ENCODE measurements around the gene EHBP1.

EHBP1 gene

DNA sequence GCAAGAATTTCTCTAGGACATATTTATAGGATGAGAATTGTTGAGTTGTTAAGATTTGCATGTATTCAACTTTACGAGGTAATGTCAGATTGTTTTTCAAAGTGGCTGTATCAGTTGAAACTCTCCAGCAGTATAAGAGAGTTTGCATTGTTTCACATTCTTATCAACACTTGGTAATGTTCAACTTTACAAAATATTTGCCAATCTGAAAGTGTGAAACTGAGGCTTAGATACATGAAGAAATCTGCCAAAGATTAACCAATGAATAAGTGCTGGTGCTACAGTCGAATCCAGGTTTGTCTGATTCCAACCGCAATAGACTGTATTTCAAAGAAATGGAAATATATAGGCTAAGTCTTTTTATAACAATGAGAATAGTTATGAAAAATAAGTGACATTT is 117.0 kb downstream of the EHBP1 start:
- no peak for DNase-seq (ENCODE audit: low read depth)

DNA sequence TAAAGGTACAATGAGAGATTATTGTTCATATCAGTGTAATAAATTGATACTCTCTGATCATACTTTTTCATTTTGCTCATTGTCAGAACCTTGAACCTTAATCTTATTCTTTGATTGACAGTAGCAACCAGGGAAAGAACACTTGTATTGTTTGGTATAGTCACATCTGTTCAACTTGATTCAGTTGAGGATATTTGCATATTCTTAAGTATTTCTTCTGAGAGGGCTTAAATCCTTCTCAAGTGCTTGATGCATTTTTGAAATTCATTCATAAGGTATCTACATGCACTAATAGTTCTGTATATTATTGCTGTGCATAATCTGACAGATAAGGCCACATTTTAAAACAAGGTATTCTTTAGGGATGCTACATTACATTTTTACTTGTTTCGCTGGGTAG is 118.9 kb downstream of the EHBP1 start:
- no peak for DNase-seq (ENCODE audit: low read depth)

DNA sequence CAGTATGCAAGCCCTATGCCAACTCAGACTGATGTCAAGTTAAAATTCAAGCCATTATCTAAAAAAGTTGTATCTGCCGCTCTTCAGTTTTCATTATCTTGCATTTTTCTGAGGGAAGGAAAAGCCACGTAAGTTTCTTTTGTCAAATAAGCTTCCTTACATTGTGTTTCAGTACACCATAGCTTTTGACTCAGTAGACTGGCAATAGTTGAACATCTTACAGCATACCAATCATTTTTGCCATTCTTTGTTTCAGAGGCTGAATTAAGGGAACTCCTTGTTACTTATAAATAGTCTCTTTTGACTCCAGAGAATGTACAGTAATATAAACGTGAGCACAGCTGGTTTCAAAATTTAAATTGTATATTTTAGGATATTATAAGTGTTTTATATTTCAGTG is 120.6 kb downstream of the EHBP1 start:
- DNase-seq (ENCODE audit: low read depth), result no peak

DNA sequence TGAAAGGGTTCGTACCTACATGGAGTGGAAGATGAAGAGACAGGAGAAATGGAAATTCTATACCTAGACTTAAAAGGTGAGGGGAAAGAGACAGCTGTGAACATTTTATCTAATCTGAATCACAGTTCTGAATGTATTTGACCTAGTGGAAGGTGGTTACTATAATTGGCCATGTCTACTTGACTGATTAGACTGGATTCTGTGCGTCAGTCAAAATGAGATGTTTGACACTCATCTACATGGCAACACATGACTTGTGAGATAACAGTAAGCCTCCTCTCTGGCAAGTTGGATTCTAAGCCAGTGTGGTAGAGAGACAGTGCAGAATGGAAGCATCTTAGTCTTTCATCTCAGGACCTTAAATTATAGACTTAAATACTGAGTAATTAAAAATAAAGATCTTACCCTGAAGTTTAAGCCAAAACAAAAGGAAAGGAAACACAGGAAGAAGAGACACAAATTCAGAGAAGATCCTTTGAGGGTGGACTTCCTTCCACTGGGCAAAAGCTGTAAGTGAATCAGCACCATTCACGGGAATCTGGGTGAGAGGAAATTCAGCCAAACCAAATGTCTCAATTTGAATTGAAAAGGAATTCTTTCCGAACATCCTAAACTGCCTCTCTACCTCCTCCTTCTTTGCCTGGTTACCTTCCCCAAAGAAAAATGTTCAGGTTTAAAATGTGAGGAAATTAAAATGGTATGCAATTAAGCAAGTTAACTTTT is 121.6 kb downstream of the EHBP1 start:
- DNase-seq (ENCODE audit: low read depth), result no peak

DNA sequence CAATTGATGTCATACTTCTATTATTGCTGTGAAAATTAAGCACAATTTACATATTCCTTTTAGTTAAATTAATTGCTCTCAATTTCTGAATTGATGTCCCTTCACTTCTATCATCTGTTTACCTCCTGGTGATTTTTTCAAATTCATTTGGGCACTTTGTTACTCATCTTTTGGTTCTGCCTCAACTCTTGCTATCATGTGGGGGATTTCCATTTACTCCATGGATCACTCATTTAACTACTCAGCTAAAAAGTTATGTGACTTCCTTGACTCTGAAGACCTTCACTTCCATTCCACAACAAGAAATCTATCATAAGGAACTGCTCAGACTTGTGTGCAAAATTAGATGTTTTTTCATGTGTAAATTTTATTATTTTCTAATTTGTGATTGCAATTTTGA is 126.2 kb downstream of the EHBP1 start:
- no peak for DNase-seq (ENCODE audit: low read depth)

DNA sequence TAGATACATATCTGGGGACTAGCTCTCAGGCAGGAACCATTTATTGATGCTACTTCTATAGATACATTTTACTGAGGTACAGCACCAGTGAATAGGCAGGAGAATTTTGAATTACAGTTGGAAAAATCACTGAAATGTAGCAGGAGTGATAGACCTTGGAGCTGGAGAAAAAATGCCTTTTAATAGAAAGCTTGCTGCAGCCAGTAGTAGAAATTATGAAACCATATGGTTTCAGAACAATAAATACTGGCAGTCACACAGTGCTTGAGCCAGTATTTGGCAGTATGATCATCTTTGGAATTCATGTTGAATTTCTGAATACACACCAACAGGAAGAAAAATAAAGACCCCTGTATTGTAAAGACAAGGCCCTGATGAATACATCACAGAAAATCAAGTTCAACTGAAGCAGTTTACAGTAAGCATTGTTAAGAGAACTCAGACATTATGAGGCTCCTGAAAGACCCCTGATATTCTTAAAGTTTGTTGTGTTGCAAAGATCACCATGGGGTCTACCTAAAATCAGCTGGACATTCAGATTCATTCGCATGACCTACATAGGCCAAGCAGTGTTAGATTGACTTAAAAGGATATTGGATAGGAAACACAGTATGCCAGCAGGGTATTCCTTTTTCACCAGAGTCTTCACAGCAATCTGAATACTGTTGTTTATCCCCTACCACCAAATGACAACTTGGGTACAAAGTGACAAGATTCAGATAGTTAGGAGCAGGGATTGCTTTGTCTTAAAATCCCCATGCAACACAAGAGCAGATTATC is 139.0 kb downstream of the EHBP1 start:
- no peak for DNase-seq (ENCODE audit: low read depth)

DNA sequence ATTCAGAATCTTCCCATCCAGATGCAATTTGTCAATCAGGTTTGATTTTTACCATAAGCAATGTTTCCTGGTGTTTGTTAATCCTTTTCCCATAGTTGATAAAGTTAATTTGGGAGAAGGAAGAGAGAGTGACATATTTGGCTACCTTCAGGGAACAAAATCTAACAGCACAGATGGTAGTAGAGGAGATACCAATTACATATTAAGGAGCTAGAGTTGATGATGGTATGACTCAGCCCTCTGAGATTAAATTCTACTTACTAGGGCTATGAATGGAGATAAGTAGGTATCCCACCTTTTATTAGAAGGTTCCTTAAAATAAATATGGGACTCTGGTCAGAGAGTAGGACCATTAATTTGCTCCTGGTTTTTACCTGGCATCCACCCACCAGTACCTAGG is 139.7 kb downstream of the EHBP1 start:
- DNase-seq (ENCODE audit: low read depth), result no peak

DNA sequence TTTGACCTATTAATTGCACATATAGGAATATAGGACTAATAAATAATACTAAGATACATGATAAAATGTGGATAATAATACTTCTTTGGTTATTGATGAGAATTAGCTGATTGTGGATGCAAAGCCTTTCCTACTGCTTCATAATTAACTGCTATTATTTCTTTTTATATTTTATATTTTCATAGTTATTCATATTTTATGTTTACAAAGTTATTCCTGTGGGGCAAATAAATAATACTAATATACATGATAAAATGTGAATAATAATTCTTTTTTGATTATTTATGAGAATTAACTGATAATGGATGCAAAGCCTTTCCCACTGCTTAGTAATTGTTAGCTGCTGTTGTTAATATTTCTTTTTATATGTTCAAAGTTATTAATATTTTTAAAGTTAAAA is 146.7 kb downstream of the EHBP1 start:
- no peak for DNase-seq (ENCODE audit: low read depth)

DNA sequence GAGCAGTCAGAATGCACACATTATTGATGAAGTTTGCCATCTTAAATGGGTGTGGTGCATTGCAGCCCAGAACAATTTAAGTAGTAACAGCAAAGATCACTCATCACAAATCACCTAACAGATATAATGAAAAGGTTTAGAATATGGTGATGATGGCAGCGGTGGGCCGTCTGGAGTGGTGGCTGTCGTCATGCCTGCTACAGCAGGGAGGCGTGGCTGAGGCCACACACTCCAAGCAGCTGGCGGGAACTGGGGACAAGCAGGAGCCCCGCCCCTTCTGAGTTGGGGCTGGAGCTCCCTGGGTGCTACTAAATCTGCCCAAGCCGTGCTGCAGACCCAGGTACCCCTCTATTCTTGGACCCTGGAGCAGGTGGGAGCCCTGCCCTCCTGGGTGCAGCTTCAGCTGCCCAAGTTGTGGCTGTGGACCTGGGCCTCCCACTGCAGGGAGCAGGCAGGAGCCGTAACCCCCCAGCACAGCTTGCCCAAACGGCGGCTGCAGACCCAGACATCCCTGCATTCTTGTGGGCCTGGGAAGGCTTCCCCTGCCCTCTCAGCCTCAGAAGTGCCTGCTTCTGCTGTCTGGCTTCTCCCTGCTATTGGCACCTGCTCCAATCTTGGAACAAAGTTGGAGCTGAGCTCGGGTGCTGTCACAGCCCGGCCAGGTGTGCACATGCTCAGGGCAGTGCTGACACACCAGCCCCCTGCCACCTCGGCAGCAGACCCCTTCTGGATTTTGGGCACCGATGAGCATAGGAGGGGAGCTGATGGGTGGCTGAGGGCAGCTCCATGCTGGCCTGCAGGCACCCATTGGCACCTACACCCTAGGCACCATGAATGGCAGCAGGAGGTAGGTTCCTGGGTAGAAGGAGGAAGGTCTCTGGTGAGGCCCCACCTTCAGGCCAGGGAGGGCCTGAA is 149.3 kb downstream of the EHBP1 start:
- DNase-seq (ENCODE audit: low read depth), result no peak

DNA sequence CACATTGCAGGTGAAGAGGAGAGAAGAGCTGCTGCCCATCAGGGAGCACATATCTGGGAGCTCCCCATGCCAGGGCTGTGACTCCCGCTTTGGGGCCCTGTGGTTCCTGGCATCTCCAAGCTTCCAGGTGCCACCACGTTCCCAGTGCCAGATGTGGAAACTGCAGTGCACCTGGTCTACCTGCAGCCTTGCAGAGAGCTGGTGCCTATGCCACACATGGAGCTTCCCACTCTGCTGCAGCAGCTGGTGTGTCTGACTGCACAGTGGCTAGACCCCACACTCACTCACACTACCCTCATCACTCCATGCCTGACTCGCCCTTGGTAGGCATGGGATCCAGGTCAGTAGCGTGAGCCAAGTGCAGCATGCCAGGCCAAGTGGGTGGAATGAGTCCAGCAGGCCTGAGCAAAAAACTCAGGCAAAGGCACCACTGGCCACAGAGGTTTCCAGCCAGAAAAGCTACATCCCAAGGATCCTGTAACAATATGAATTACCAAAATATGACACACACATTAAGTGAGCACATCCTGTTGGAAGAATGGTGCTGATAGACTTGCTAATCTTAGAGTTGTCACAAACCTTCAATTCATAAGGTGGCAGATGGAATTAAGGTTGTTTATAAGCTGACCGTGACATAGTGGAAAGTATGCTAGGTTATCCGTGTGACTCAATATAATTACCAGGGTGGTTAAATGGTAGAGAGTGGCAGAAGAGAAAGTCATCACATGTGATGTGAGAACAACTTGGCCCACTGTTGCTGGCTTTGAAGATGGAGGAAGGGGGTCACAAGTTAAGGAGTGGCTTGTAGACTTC is 150.9 kb downstream of the EHBP1 start:
- no peak for DNase-seq (ENCODE audit: low read depth)

DNA sequence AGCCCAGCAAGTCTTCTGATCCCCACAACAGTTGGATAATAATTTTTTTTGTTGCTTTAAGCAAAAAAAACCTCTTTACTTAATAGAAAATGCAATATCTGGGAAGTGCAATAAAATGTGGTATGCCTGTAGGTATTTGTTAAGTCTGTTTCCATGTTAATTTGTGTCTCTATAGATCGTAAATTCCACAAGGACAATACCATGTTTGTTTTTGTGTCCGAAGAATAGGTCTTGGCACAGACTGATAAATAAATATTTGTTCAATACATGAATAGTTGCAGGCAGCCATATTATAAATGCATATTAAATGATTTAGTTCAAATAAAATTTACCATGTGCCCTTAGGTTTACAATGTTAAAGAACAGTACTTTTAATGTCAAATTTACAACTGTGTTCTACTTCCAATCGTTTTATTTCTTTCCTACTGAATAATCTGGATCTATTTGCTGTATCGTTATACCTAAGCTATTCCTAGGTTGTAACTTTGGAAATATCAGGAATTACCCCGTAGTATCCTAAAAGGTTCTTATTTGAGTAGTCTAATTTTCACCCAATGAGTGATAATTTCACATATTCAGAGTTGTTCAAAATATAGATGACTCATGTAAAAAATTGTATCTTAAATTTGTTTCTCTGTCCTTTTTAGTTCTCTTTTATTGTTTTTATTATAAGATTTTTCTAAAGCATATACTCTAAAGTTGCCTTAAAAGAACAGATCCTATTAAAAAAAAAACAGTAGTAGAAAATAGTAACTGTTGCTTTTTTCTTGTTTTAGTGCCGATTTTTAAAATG is 151.8 kb downstream of the EHBP1 start:
- DNase-seq (ENCODE audit: low read depth), result no peak

DNA sequence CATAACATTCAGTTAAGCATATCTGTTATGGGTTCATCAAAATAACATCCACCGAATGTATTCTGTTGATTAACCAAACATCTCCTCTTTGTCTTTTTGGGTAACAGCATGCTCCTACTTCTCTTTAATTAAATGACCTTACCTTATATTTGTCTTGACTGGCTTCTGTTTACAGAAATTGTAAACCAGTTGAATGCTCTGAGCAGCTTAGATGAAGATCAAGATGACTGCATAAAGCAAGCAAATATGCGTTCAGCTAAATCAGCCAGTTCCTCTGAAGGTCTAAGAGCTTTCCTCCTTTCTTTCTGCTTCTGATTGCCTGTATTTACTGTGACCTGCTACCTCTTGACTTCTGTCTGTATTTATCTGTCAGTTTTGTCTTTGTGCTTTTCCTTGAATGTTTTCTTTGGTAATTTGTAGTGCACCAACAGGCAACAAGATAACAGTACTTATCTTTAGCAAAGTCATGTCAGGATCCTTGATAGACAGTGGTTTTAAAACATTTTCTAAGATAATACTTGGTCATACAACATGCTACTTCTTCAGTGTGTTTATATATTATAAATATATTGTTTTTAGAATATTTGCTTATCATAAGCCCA is 152.8 kb downstream of the EHBP1 start:
- DNase-seq (ENCODE audit: low read depth), result no peak

DNA sequence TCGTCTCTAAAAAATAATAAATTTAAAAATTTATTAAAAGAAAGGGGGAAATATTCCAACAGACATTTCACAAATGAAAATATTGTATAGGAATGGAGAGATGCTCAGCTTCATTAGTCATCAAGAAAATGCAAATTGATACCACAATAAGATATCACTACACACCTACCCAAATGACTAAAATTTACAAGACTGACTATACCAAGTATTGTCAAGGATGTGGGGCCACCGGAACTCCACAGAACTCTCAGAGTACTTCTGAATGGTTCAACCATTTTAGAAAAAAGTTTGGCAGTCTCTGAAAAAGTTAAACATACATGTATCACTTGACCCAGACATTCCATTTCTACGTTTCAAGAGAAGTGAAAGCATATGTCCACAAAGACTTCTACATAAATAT is 163.4 kb downstream of the EHBP1 start:
- DNase-seq (ENCODE audit: low read depth), result no peak

DNA sequence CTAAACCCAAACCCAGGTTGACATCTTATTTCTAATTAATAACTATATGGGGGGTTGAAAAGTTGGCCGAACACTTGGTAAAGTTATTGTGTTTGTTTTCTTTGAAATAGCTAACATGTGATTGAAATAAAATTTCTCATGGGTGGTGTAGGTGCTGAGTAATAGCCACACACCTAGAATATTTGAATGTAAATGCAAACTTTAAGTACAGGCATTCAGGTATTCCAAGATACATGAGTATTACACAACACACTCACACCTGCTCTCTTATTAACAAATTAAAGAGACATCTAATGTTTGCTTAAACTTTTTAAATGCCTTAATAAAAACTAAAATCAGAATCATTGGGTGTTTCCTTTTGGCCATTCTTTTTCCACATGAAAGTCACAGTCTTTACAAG is 165.5 kb downstream of the EHBP1 start:
- DNase-seq (ENCODE audit: low read depth), result no peak

DNA sequence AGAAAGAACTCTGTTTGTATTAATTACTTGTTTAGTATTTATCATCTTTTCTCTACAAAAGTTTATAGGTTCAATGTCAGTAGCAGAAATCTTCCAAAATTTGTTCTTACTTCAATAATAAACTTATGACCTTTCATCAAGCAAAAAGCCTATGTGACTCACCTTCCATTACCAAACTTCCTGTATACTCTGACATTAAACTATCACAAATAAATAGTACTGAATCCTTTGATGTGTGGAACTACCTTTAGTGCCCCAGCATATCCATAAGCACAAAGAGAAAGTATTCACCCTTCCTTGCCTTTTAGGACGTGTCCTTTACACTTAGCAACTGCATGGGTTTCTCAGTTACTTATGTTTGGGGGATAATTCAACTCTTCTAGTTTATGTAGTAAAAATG is 166.0 kb downstream of the EHBP1 start:
- no peak for DNase-seq (ENCODE audit: low read depth)

DNA sequence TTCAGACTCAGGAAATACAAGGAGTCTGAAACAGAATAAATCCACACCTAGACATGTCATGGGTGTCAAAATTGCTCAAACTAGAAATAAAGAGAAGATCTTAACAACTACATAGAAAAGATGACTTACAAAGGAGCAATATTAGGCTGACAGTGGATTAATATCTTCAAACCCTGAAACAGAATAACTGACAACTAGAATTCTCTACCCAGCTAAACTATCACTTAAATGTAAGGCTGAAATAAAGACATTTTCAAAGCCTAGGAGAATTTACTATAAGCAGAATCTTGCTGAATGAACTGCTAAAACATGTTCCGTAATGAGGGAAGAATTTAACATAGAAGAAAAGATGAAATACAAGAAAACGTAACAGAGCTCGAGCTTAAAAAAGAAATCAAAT is 168.1 kb downstream of the EHBP1 start:
- no peak for DNase-seq (ENCODE audit: low read depth)

DNA sequence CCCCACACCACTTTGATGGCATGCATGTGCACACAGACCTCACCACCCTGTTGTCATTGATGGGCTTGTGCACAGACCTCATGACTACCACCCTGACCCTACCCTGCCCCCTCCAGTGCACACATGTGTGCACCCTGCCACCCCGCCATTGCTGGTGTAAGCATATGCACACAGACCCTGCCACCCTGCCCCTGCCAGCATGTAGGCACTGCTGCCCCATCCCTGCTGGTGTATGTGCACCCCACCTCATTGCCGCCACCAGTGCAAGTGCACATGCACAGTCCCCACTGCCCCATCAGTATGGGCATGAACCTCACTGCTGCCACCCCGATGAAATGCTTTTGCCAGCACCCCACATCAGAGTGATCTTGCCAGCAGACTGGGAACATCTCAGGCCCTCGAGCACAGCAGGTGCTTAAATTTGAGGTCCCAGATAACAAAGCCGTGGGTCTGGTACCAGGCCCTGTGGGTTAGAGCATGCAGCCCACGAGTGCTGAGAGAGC is 169.4 kb downstream of the EHBP1 start:
- DNase-seq (ENCODE audit: low read depth), result no peak

DNA sequence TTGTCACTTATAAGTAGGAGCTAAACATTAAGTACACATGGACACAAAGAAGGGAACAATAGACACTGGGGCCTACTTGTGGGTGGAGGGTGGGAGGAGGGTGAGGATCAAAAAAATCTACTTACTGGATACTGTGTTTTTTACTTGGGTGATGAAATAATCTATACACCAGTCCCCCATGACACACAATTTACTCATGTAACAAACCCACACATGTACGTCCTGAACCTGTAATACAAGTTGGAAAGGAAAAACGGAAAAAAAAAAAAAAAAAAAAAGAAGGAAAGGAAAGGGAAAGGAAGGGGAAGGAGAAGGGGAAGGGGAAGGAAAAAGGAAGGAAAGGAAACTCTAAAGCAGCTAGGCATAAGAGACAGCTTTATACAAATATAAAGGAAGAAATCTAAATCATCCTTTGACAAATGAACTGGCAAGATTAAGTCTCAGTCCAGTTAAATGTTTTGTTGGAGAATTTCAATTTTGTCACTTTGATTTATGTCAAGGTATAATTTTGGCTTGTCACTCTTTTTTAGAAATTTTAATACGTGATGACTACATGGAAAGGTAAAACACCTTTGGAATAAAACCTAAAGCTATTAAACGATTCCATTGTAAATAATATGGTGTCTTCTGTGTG is 175.8 kb downstream of the EHBP1 start:
- DNase-seq (ENCODE audit: low read depth), result no peak

DNA sequence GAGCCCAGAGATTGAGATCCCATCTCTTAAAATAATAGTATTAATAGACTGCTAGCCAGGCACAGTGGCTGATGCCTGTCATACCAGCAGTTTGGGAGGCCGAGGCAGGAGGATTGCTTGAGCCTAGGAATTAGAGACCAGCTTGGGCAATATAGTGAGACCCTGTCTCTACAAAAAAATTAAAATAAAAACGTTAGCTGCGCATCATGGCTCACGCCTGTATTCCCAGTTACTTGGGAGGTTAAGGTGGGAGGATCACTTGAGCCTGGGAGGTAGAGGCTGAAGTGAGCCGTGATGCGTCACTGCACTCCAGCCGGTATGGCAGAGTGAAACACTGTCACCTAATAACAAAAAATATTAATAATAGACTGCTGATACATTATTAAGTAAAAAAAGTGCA is 178.1 kb downstream of the EHBP1 start:
- no peak for DNase-seq (ENCODE audit: low read depth)

DNA sequence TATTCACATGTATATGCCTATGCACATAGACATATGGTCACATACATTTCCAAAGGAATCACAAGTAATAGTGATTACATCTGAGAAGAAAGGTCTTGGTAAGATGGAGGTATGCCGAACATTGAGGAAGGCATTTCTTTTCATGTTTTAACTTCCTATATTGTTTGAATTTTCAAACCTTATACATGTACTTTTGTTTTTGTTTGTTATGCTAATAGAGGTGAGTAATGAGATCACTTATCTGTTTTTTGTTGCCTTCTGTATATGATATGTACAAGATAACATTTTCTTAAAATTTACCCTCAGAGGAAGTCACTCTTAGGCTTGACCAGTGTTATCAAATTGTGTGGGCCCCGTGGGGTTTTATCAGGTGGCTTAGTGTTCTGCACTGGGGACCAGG is 178.6 kb downstream of the EHBP1 start:
- no peak for DNase-seq (ENCODE audit: low read depth)
